HG02852 (cell line): ENCODE results near the gene TICRR.

Experiments
- ATAC-seq: cut with Tn5 transposase; IDR thresholded peaks from one replicate; pipeline ENCODE4 v1.9.1; 2021; ENCODE audit warnings: mild to moderate bottlenecking, moderate library complexity; ENCODE audit not compliant: unreplicated experiment

Gene TICRR

GRCh38 chr15:89627256-89627970 is 52.1 kb downstream of the TICRR start:
- no peak for ATAC-seq

DNA sequence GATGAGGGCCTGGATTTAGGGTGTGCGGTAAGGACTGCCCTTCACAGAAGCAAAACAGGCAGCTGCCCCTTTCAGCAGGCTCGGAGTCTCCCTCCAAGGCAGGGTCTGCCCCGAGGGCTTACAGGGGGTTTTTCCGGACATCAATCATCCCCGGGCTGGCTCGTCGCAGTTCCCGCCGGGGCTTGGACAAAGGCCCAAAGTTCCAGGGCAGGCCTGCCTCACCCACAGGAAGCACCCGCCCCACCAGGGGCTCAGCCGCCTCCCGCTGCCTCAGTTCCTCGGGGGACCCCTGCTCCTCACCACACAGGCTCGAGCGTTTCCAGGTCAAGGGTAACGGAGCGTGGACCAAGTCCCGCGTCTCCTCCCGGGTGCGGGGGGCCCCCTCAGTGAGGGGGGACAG is 53.0 kb downstream of the TICRR start:
- no peak for ATAC-seq

GRCh38 chr15:89628806-89629715 is 53.8 kb downstream of the TICRR start:
- ATAC-seq, result no peak

- no peak for ATAC-seq
Observed at GRCh38 chr15:89629829-89630228, 54.6 kb downstream of the TICRR start.

- ATAC-seq, result no peak
Observed at GRCh38 chr15:89630260-89630659, 55.0 kb downstream of the TICRR start.

DNA sequence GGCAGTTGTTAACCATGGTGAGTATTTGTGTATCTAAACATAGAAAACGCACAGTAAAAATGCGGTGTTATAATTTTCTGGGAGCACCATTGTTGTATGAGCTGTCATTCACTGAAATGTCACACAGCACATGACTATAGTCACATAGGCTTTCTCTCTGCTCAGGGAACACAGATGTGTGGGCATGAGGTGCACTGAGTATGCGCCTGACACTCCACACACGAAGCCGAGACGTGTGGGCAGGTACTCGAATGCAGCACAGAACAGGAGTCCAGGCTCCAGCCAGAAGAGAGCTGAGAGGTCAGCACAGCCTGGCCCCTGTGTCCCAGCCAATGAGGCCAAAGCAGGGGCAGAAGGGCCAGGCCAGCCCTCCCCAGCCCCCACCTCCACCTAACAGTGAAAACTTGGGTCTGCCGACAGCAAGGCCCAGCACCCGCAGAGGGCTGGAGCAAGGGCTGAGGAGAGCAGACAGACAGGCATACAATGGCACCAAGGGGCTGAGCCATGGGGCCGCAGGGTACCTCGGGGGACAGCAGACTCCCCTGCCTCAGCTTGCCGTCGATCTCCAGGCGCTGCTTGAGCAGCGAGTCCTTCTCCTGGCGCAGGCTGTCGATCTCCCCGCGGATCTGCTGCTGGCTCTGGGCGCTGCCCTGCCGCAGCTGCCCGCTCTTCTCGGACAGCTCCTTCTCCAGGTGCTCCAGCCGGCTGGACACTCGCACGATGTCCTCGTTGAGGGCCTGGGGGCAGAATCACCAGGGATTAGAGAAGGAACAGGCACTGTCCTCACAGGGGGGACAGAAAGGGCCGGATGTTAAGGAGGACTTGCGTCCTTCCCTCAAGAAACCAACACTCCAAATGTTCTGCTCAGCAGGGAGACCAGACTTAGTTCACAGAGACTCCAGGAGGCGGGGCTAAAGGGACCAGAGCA is 56.0 kb downstream of the TICRR start:
- ATAC-seq, result no peak

- ATAC-seq, result no peak
Observed at GRCh38 chr15:89631902-89632264, 56.6 kb downstream of the TICRR start.

GRCh38 chr15:89632563-89633430 is 57.5 kb downstream of the TICRR start:
- ATAC-seq, result no peak

DNA sequence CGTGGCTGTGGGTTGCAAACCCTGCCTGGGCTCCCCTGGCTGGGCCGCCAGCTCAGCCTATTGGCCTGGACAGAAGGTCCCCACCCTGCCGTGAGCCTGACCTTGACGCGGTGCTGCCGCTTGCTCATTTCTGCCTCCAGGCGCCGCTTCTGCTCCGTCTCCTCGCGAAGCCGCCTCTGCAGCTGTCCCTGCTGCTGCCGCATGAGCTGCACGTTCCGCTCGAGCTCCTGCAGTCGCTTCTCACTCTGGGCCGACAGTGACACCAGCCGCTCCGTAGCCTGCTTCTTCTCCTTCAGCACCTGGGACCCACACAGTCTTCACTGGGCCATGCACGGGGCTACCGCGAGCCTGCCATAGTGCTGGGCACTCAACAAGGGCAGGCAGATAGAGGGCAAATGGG is 58.3 kb downstream of the TICRR start:
- no peak for ATAC-seq

DNA sequence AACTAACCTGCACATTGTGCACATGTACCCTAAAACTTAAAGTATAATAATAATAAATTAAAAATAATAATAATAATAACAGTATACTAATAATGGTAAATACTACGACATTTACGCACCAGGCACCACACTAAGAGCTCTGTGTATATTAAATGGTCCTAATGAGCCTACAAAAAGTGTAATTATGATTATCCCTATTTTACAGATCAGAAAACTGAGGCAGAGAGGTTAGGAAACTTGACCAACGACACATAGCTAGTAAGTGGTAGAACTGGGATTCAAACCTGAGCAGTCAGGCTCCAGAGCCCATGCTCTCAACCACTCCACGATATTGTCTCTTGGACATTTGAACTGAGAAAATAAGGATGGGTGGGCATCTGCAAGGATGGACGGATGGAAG is 65.0 kb downstream of the TICRR start:
- no peak for ATAC-seq

GRCh38 chr15:89641053-89641452 is 65.8 kb downstream of the TICRR start:
- ATAC-seq, result no peak

DNA sequence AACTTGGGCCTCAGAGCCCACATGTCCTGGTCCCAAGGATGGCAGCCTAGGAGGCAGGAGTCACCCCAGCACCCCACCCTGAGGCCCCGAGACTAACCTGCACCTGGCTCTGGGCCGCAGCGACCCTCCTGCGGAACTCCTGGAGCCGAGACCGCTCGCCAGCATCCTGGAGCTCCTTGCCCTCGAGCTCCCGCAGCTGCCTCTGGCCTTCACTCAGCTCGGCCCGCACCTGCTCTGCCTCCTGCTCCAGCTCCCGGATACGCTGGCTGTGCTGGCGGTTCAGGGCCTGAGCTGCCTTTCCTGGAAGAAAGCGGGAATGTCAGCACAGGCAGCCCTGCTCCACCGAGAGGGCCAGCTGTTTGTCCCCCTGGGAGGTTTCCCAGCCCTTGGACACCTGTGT is 66.8 kb downstream of the TICRR start:
- no peak for ATAC-seq

- no peak for ATAC-seq
Observed at GRCh38 chr15:89645680-89646079, 70.4 kb downstream of the TICRR start.

- ATAC-seq, result no peak
Observed at GRCh38 chr15:89646416-89647141, 71.3 kb downstream of the TICRR start.

GRCh38 chr15:89647191-89647851 is 72.1 kb downstream of the TICRR start:
- no peak for ATAC-seq

- ATAC-seq, result no peak
Observed at GRCh38 chr15:89648106-89649012, 73.1 kb downstream of the TICRR start.

- no peak for ATAC-seq
Observed at GRCh38 chr15:89649013-89649625, 73.8 kb downstream of the TICRR start.

DNA sequence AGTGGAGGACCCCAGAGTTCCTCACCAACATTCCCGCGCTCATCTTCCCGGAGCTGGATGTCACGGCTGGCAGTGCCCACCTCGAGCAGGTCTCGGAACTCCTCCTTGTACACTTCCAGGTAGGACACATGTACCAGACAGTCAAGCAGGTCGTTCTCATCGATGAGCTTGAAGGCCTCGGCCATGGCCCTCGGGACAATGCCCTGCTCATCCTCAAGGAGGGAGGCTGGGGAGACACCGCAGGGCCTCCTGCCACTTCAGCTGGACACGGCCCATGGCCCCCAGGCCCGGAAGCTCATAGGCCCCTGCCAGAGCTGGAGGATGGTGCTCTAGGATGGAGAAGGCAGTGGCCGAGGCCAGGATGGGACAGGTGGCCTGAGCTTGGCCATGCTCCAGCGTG is 74.4 kb downstream of the TICRR start:
- ATAC-seq, result no peak
